ENCODE measurements around the gene RAB3IL1.
"Not testable (repeated sequence)": the region's sequence is repeated elsewhere in the genome, so short reads cannot be mapped to it uniquely, and the experiment has no call there.

The RAB3IL1 gene

DNA sequence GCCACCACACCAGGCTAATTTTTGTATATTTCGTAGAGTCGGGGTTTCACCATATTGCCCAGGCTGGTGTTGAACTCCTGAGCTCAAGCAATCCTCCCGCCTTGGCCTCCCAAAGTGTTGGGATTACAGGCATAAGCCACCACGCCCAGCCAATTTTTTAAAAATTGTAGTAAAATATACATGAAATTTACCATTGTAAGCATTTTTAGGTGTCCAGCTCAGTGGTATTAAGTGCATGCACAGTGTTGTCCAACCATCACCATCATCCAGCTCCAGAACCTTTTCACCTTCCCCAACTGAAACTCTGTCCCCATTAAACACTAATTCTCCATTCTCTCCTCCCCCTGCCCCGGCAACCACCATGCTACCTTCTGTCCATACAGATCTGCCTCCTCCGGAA is 34.5 kb downstream of the RAB3IL1 start:
- no peak overlapping the region for H3K4me3 ChIP-seq (ENCODE audit: control insufficient read depth, low read depth, low read length)
- TF ChIP-seq CTCF (IDR thresholded peaks at IDR 0.05; ENCODE audit: control insufficient read depth, insufficient read depth, low read depth, low read length, missing control alignments), result no peak
- no peak for DNase-seq (ENCODE audit: low read depth)

DNA sequence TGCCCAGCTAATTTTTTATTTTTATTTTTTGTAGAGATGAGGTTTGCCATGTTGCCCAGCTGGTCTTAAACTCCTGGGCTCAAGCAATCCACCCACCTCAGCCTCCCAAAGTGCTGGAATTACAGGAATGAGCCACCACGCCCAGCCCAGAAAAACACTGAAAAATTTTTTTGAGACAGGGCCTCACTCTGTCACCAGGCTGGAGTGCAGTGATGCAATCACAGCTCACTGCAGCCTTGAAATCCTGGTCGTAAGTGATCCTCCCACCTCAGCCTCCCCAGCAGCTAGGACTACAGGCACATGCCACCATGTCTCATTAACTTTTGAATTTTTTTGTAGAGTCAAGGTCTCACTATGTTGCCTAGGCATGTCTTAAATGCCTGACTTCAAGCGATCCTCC is 35.1 kb downstream of the RAB3IL1 start:
- not testable (repeated sequence) for H3K4me3 ChIP-seq (ENCODE audit: control insufficient read depth, low read depth, low read length); DNase-seq (ENCODE audit: low read depth)

- TF ChIP-seq CTCF (IDR thresholded peaks at IDR 0.05; ENCODE audit: control insufficient read depth, insufficient read depth, low read depth, low read length, missing control alignments), result no peak
- no peak for DNase-seq (ENCODE audit: low read depth)
- no peak overlapping the region for H3K4me3 ChIP-seq (ENCODE audit: control insufficient read depth, low read depth, low read length)
Observed at GRCh38 chr11:61881397-61881796, 36.0 kb downstream of the RAB3IL1 start.

DNA sequence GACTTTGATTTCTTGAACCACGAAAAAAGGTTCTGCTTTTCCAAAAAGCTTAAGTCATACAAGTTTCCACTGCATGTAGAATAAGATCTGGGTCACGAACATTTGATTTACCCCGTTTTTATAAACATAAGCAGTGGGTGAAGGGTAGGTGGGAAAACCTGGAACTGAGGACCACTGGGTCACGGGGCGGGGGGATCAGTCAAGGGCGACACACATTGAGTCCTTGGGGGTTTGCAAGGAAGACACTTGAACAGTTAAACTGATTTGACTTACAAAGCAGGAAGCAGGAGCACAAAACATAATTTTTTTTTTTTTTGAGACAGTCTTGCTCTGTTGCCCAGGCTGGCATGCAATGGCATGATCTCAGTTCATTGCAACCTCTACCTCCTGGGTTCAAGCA is 36.9 kb downstream of the RAB3IL1 start:
- TF ChIP-seq CTCF (IDR thresholded peaks at IDR 0.05; ENCODE audit: control insufficient read depth, insufficient read depth, low read depth, low read length, missing control alignments), result no peak
- no peak for DNase-seq (ENCODE audit: low read depth)
- no peak overlapping the region for H3K4me3 ChIP-seq (ENCODE audit: control insufficient read depth, low read depth, low read length)

GRCh38 chr11:61880031-61880430 is 37.3 kb downstream of the RAB3IL1 start:
- no peak overlapping the region for H3K4me3 ChIP-seq (ENCODE audit: control insufficient read depth, low read depth, low read length)
- TF ChIP-seq CTCF (IDR thresholded peaks at IDR 0.05; ENCODE audit: control insufficient read depth, insufficient read depth, low read depth, low read length, missing control alignments), result no peak
- no peak for DNase-seq (ENCODE audit: low read depth)

- H3K4me3 ChIP-seq (ENCODE audit: control insufficient read depth, low read depth, low read length), result no peak overlapping the region
- DNase-seq (ENCODE audit: low read depth), result no peak
- TF ChIP-seq CTCF (IDR thresholded peaks at IDR 0.05; ENCODE audit: control insufficient read depth, insufficient read depth, low read depth, low read length, missing control alignments), result no peak
Observed at GRCh38 chr11:61879152-61879551, 38.2 kb downstream of the RAB3IL1 start.

GRCh38 chr11:61875698-61876097 is 41.7 kb downstream of the RAB3IL1 start:
- TF ChIP-seq CTCF (IDR thresholded peaks at IDR 0.05; ENCODE audit: control insufficient read depth, insufficient read depth, low read depth, low read length, missing control alignments), result no peak
- H3K4me3 ChIP-seq (ENCODE audit: control insufficient read depth, low read depth, low read length), result no peak overlapping the region
- DNase-seq (ENCODE audit: low read depth), result no peak

All from AG09309 (cell line).